GM12891 (cell line): ENCODE data around the gene IL1RL2.

ENCODE experiments used
- PAX5 ChIP-seq: IDR thresholded peaks from 2 replicates; pipeline ENCODE4 v1.6.1; 2011; ENCODE audit warnings: low read length, moderate library complexity, mild to moderate bottlenecking; ENCODE audit not compliant: insufficient read depth, severe bottlenecking
- POLR2A ChIP-seq: IDR thresholded peaks from 2 replicates; pipeline ENCODE4 v1.6.1; 2011; ENCODE audit warnings: low read depth, low read length, control low read depth
- POLR2AphosphoS5 ChIP-seq: IDR thresholded peaks from 2 replicates; pipeline ENCODE4 v1.6.1; 2011; ENCODE audit warnings: low read depth, low read length, control low read depth

DNA sequence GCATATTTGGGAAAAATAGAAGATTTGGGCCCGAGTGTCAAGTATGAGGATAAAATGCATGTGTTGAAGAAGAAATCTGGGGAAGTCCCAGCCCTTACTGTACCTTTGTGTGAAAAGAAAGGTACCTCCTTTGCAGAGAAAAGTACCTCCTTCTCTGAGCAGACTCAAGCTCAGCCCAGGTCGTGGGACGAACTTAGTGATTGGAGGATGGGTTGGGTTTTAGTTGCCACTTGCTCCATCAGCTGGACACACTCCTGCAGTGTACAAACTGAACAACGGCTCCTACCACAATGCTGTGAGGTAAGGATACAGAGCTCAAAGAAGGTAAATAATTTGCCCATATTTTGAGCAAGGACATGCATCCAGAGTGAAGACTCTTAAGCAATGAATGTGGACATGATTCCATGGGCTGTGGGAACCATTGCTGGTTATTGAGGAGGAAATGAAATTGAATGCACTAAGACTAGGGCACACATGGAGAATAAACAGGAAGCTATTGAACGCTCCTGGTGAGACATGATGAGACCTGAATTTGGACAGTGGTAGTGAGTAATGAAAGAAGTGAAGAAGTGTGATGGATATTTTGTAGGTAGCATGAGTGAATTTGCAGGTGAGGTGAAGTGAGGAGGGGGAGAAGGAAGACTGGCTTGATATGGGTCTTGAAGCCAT lies 74.8 kb downstream of the IL1RL2 start:
- TF ChIP-seq POLR2A, result no peak
- TF ChIP-seq POLR2AphosphoS5, result no peak
- no peak for TF ChIP-seq PAX5
